IPS DF 4.7 (cell line): ENCODE results near the gene VPS39.

Experiments
- DNase-seq: peaks from one replicate; pipeline ENCODE4 v3.0.0-alpha.2; 2013; ENCODE audit warnings: low spot score; ENCODE audit errors: extremely low read depth

VPS39 gene

DNA sequence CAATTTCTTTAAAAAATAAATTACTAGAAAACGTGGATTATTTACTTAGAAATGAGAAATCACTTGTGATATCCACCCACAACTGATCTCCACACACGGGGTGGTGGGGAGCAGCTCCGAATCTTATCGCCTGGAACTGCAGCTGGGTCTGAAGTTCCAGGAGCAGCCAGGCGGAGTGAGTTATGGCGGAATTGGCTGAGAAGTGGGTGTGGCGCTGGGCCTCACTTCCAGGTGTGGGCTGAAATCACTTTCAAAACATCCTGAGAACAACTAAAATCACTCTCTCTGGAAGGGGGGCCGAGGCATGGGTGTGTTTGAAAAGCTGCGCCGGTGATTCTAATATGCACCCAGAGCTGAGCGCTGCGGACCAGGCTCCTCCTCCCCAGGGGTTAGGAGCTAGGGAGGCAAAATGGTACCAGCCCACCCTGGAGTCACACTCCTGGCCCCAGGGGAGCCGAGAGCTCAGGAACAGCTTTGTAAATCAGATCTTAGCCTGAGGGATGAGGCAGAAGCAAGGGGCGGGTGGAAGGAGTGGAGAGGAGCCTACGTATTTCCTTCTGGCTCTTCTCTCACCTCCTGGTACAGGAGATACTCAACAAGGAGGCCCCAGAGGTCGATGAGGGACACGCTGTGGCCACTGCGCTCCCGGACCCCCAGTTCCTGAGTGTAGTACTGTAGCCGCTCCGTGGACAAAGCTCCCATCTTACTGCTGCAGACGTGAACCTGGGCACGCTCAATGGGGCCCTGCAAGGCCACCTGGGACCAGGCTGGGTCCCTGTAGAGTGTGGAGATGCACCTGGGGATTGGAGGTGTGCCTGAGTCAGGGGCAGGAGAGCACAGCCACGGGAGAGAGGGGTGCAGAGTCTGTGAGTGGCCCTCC lies 61.3 kb downstream of the VPS39 start:
- no peak for DNase-seq

GRCh38 chr15:42145546-42146455 lies 62.3 kb downstream of the VPS39 start:
- DNase-seq = no peak

GRCh38 chr15:42144841-42145375 lies 63.2 kb downstream of the VPS39 start:
- no peak for DNase-seq

- DNase-seq = no peak
Measured at GRCh38 chr15:42143866-42144625, 64.1 kb downstream of the VPS39 start.

GRCh38 chr15:42143356-42143755 lies 64.7 kb downstream of the VPS39 start:
- no peak for DNase-seq

DNA sequence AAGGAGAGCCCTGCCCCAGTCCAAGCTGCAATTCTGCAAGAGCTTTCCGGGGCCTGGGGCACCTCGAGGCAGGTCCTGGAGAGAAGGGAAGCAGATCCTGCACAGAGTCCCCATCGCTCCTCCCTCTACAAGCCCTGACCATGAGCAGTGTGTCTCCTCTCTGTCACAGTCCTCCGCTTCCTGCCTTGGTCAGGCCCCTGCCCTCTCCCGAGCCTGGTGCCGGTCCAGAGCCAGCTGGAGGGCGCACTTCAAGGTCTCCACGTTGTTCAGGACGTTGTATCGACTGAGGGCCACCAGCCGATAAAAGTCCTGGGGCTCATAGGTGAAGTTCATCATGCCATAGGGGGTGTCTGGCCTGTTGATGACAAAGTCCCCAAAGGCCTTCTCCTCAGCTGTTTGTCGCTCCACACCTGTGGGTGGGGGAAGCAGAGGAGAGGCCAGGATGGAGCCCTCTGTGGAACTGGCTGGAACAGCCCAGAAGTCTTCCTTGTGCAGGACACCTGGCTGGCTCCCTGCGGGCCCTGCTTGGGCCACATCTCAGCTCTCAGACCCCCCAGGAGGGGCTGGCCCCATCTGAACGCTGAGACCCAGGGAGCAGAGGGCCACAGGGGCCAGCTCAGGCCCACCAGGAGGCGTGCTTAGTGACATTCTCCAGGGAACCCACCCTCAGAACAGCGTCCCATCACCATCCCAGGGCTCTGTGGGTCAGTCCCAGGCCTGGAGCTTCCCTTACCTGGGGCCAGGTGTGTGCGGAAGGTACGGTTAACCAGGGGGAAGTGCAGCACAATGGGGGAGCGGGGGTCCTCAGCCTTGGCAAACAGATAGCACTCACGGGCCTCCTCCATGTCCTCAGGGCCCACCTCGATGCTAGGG lies 66.1 kb downstream of the VPS39 start:
- no peak for DNase-seq

DNA sequence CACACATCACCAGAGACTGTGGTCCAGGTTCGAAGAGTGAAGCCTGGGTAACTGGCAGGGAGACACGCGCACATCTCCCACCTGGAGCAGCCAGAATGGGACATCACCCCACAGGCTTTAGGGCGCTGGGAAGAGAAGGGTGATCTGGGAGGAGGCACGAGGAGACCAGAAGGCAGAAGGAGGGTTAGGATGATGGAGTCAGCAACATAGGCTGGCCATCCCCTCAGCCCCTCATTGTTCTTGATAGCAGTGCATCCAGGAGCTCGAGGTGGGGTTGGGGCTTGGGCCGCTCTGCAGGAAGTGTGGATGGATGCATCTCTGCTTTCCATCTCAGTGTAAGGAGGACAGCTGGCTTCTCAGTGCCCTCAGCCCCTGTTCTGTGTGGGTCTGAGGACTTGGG lies 66.9 kb downstream of the VPS39 start:
- no peak for DNase-seq

DNA sequence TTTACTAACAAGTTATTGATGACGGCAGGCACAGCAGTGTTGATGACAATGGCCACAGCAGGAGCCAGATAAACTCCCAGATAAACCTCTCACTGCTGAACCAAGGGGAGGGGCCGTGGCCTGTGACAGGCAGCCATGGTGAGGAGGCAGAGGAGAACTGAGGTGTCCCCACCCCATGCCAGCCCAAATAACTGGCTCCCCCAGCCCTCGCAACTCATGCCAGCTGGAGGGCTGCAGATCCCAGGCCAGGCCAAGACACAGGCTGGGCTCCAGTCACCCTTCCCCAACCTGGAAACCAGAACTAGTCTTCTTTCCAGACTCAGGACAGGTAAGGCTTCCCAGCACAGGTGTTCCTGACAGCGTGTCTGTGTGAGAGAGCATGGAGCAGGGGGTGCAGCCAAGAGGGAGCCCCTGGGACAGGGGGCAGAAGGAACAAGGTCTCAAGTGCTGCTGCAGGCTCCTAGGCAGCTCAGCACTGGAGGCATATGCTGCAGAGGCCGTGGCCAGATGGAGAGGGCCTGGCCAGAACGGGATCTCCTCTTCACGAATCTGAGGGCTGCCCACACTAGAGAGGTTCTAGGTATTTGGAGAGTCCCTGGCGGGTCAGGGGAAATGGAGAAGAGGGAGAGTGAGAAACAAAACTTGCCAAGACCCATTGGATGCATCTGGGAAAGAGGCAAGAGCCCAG lies 67.6 kb downstream of the VPS39 start:
- no peak for DNase-seq

DNA sequence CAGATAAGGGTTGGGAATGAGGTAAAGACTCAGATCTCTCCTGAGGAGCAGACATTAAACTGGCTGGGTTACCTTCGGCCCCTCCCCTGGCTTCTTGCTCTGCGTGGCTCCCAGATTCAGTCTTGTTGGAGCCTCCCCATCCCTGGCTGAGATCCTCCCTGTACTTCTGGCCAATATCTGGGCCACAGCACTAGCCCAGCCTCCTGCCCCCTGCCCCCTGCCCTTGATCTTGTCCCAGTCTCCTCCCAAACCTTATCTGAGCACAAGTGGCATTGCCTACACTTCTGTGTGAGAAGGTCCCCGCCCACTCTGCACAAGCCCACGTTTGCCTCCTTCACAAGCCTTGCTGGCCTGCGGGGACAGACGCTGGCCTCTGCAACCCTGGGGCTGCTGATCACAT lies 68.5 kb downstream of the VPS39 start:
- no peak for DNase-seq

DNA sequence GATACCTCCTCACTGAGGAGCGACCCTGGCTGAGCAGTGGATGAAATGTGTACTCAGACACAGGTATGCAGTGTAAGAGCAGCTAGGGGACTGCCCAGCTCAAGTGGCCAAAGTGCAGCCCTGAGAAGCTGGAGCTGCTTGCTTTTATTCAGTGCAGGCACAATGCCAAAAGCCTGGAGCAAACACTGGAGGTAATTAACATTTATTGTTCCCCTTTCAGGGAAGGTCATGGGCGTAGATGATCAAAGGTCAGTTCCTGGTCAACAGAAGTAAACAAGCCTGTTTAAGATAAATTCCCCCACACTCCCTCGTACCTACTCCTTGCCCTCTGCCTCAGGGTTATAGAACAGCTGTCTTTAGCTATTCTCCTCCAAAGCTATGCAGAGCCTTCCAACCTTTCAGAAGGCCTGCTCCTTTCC lies 69.1 kb downstream of the VPS39 start:
- DNase-seq = no peak

- DNase-seq = no peak
Measured at GRCh38 chr15:42138411-42138810, 69.7 kb downstream of the VPS39 start.

- no peak for DNase-seq
Measured at GRCh38 chr15:42137461-42138261, 70.4 kb downstream of the VPS39 start.

- DNase-seq = no peak
Measured at GRCh38 chr15:42136513-42136912, 71.6 kb downstream of the VPS39 start.

- DNase-seq = no peak
Measured at GRCh38 chr15:42135351-42135750, 72.8 kb downstream of the VPS39 start.

DNA sequence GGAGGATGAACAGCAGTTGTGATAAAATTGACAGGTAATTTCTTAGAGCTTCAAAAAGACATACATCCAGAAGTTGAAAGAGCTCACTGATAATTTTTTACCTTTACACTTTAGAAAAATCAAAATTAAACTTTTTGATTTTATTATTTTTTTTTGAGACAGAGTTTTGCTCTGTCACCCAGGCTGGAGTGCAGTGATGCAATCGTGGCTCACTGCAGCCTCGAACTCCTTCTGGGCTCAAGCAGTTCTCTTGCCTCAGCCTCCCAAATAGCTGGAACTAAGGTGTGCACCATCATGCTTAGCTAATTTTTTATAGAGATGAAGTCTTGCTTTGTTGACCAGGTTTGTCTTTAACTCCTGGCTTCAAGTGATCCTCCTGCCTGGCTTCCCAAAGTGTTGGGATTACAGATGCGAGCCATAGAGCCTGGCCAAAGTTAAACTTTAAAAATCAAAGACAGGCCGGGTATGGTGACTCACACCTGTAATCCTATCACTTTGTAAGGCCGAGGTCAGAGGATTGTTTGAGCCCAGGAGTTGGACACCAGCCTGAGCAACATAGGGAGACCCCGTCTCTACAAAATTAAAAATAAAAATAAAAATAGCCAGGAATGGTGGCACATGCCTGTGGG lies 73.4 kb downstream of the VPS39 start:
- no peak for DNase-seq

DNA sequence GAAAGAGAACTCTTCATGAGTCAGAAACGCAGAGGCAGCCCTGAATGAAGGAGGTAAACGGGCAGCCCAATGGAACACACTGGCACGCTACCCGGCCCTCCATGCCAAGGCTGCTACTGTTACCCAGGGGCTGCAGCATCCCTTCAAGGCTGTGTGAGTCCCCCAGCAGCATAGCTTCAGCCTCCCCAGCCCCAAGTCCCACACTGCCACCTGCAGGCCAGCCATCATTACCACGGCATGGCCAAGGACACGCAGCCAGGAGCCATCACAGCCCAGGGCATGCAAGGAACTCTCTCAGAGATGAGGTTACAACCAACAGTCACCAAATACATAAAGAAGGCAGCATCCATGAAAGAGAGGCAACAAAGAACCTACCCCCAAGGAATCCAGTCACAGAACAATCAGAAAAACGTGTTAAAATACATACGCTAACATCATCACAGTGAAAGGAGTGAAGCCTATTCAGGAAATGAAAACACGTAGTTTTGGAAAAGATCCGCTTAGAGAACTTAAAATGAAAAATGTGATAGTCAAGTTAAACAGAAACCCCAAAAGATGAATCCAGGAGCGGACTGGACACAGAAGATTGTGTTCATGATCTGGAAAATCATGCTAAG lies 74.1 kb downstream of the VPS39 start:
- DNase-seq = no peak

- no peak for DNase-seq
Measured at GRCh38 chr15:42133356-42133755, 74.7 kb downstream of the VPS39 start.
